Duodenal mucosa (tissue), 2 donors: Measurements from ENCODE around the gene CROCC2.

Experiments
- H3K27ac ChIP-seq: one replicate; pipeline ENCODE4 v1.7.0; 2013; ENCODE audit warnings: low read depth, low read length
- H3K27me3 ChIP-seq, 2 donors: one replicate each; pipeline ENCODE4 v1.7.0; 2013; ENCODE audit warnings: low read length in 2 of 2, control low read depth in 1 of 2; ENCODE audit not compliant: insufficient read depth in 2 of 2, control insufficient read depth in 1 of 2
- H3K36me3 ChIP-seq, 2 donors: one replicate each; pipeline ENCODE4 v1.7.0; 2013; ENCODE audit warnings: low read length in 2 of 2, control low read depth in 1 of 2; ENCODE audit not compliant: insufficient read depth in 2 of 2, control insufficient read depth in 1 of 2
- H3K4me1 ChIP-seq, 2 donors: one replicate each; pipeline ENCODE4 v1.7.0; 2013; ENCODE audit warnings: low read length in 2 of 2, control low read depth in 1 of 2; ENCODE audit not compliant: insufficient read depth in 2 of 2, control insufficient read depth in 1 of 2
- H3K4me3 ChIP-seq, 2 donors: one replicate each; pipeline ENCODE4 v1.7.0; 2013; ENCODE audit warnings: low read length in 2 of 2, low read depth in 1 of 2
- H3K9ac ChIP-seq, 2 donors: one replicate each; pipeline ENCODE4 v1.7.0; 2013; ENCODE audit warnings: low read length in 2 of 2, low read depth in 1 of 2
- H3K9me3 ChIP-seq, 2 donors: one replicate each; pipeline ENCODE4 v1.7.0; 2013; ENCODE audit warnings: low read length in 2 of 2, control low read depth in 1 of 2; ENCODE audit not compliant: control insufficient read depth in 1 of 2

Gene CROCC2

GRCh38 chr2:241036964-241037421 lies 130.9 kb downstream of the CROCC2 start:
- H3K27ac ChIP-seq = no peak overlapping the region
- peaks cover 0 to 2% of the 10 kb centered on the region in 2 donors for H3K27me3 ChIP-seq
- H3K9ac ChIP-seq = peak overlapping the region in 1 of 2 donors; percentile 4
- peaks cover 0 to 4% of the 10 kb centered on the region in 2 donors for H3K36me3 ChIP-seq
- H3K4me3 ChIP-seq = peak overlapping the region; percentile 58 to 68
- peaks cover 0 to 10% of the 10 kb centered on the region in 2 donors for H3K4me1 ChIP-seq
- no peaks in the 10 kb centered on the region for H3K9me3 ChIP-seq

GRCh38 chr2:241037498-241037897 lies 131.4 kb downstream of the CROCC2 start:
- no peaks in the 10 kb centered on the region for H3K9me3 ChIP-seq
- H3K4me1 ChIP-seq = peaks cover 0 to 10% of the 10 kb centered on the region in 2 donors
- H3K27ac ChIP-seq = no peak overlapping the region
- no peak overlapping the region for H3K9ac ChIP-seq
- peaks cover 0 to 4% of the 10 kb centered on the region in 2 donors for H3K36me3 ChIP-seq
- H3K4me3 ChIP-seq = peak overlapping the region in 1 of 2 donors; percentile 68
- peaks cover 0 to 2% of the 10 kb centered on the region in 2 donors for H3K27me3 ChIP-seq

GRCh38 chr2:241038374-241039180 lies 132.4 kb downstream of the CROCC2 start:
- H3K9ac ChIP-seq = no peak overlapping the region
- H3K36me3 ChIP-seq = peaks cover 0 to 3% of the 10 kb centered on the region in 2 donors
- H3K27me3 ChIP-seq = peaks cover 0 to 2% of the 10 kb centered on the region in 2 donors
- no peak overlapping the region for H3K27ac ChIP-seq
- peaks cover 0 to 10% of the 10 kb centered on the region in 2 donors for H3K4me1 ChIP-seq
- no peaks in the 10 kb centered on the region for H3K9me3 ChIP-seq
- H3K4me3 ChIP-seq = no peak overlapping the region

- H3K27ac ChIP-seq = no peak overlapping the region
Measured at GRCh38 chr2:241039416-241039815, 133.3 kb downstream of the CROCC2 start.

GRCh38 chr2:241040081-241040803 lies 134.1 kb downstream of the CROCC2 start:
- H3K4me3 ChIP-seq = no peak overlapping the region
- H3K4me1 ChIP-seq = peaks cover 0 to 10% of the 10 kb centered on the region in 2 donors
- peaks cover 0 to 2% of the 10 kb centered on the region in 2 donors for H3K27me3 ChIP-seq
- H3K9ac ChIP-seq = no peak overlapping the region
- H3K36me3 ChIP-seq = no peaks in the 10 kb centered on the region
- H3K9me3 ChIP-seq = no peaks in the 10 kb centered on the region
- no peak overlapping the region for H3K27ac ChIP-seq

More at GRCh38 chr2:241039416-241039815, 133.3 kb downstream of the CROCC2 start:
- Histone ChIP-seq H3K4me1 (peaks cover 0 to 10% of the 10 kb centered on the region in 2 donors), H3K4me3 (no peak overlapping the region), H3K27me3 (peaks cover 0 to 2% of the 10 kb centered on the region in 2 donors), H3K9me3 (no peaks in the 10 kb centered on the region), H3K36me3 (no peaks in the 10 kb centered on the region), H3K9ac (no peak overlapping the region)

- no peak overlapping the region for H3K9ac ChIP-seq
- H3K27ac ChIP-seq = no peak overlapping the region
- H3K4me1 ChIP-seq = peaks cover 0 to 7% of the 10 kb centered on the region in 2 donors
- H3K36me3 ChIP-seq = no peaks in the 10 kb centered on the region
- no peak overlapping the region for H3K4me3 ChIP-seq
- no peaks in the 10 kb centered on the region for H3K27me3 ChIP-seq
- no peaks in the 10 kb centered on the region for H3K9me3 ChIP-seq
Measured at GRCh38 chr2:241041589-241042158, 135.5 kb downstream of the CROCC2 start.
